ENCODE data around the gene ABCA4.

ABCA4 gene

DNA sequence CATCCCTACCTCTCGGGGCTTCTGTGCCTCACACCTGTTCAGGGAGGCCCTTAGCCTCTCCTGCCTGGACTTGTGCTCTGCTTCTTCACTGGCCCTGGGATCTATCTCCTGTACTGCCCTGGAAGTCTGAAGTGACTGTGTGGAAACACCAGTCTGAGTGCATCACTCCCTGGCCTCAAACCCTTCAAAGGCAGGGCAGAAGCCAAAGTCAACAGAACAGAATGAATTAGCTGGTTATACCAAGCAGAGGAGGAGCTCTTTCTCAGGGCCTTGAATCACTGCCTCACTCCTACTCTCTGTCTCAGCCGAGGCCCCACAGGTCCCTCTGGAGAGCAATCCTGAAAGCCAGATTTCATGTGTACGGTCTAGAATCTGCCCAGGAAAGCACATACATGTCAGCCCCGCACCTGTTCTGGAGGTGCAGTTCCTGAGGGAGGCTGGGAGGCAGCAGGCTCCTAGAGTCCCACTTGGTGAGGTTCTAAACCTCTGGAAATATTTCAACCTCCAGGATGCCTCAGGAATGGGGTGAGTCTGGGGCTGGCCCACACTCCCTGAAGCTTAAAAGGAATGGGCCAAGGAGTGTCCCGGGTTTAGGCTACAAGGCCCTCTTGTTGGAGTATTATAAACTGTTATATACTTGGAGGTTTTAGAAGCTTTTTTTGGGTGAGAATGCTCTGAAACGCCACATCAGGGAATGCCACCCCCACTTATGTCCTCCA, 98.3 kb downstream of the ABCA4 start:
- H3K4me3 ChIP-seq (ENCODE audit: low read depth, low read length), result no peak overlapping the region
- TF ChIP-seq, protein P1, sequence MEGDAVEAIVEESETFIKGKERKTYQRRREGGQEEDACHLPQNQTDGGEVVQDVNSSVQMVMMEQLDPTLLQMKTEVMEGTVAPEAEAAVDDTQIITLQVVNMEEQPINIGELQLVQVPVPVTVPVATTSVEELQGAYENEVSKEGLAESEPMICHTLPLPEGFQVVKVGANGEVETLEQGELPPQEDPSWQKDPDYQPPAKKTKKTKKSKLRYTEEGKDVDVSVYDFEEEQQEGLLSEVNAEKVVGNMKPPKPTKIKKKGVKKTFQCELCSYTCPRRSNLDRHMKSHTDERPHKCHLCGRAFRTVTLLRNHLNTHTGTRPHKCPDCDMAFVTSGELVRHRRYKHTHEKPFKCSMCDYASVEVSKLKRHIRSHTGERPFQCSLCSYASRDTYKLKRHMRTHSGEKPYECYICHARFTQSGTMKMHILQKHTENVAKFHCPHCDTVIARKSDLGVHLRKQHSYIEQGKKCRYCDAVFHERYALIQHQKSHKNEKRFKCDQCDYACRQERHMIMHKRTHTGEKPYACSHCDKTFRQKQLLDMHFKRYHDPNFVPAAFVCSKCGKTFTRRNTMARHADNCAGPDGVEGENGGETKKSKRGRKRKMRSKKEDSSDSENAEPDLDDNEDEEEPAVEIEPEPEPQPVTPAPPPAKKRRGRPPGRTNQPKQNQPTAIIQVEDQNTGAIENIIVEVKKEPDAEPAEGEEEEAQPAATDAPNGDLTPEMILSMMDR (IDR thresholded peaks at IDR 0.05; ENCODE audit: borderline replicate concordance, insufficient read depth, low read depth, low read length), result no peak

GRCh38 chr1:94020764-94021579, 100.0 kb downstream of the ABCA4 start:
- H3K4me3 ChIP-seq (ENCODE audit: low read depth, low read length), result no peak overlapping the region
- TF ChIP-seq, protein P1 (IDR thresholded peaks at IDR 0.05; ENCODE audit: borderline replicate concordance, insufficient read depth, low read depth, low read length), result no peak

DNA sequence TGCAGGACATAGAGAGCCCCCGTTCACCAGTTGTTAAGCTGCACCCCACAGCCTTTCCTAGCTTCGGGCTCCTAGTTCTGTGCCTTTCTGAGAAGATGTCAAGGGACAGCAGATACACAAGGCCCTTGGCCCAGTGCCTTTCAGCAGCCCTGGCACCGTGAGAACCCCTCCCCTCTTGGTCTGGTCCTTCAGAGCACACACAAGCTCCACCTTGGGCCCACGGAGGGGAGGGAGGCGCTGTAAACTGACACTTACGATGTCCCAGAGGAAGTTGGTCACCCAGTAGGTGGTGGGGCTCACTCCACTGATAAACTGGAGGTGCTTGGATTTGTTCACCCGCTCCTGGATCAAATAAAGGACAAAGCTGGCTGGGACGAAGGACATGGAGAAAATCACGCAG, 101.6 kb downstream of the ABCA4 start:
- TF ChIP-seq, protein P1 (IDR thresholded peaks at IDR 0.05; ENCODE audit: borderline replicate concordance, insufficient read depth, low read depth, low read length), result no peak
- H3K4me3 ChIP-seq (ENCODE audit: low read depth, low read length), result no peak overlapping the region

DNA sequence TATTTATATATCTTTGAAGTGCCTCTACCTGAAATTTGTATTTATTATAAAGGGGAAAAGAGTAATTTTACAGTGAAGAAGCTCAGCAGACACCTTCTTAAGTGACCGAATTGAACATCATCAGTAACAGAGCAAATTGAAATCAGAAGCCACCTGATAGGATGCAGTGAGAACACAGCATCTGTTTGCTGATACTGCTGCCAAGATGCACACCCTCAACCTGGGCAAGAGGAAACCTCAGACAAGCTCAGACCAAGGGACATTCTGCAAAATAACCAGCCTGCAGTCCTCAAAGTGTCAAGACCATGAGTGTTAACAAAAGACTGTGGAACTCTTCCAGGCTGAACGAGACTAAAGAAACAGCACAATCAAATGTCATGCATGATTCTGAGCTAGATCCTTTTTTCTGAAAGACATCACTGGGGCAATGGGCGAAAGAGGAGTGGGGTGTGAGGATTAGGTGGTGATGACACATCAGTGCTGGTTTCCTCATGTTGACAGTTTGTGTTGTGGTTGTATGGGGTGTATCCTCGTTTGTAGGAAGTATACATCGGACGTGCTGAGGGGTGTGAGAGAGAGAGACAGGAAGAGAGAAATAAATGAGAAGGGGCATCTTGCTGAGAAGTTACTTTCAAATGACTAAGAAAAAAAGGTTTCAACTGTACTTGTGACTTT, 103.7 kb downstream of the ABCA4 start:
- no peak overlapping the region for H3K4me3 ChIP-seq (ENCODE audit: low read depth, low read length)
- TF ChIP-seq, protein P1 (IDR thresholded peaks at IDR 0.05; ENCODE audit: borderline replicate concordance, insufficient read depth, low read depth, low read length), result no peak

- no peak overlapping the region for H3K4me3 ChIP-seq (ENCODE audit: low read depth, low read length)
- TF ChIP-seq, protein P1 (IDR thresholded peaks at IDR 0.05; ENCODE audit: borderline replicate concordance, insufficient read depth, low read depth, low read length), result no peak
Observed at GRCh38 chr1:94015489-94015817, 105.5 kb downstream of the ABCA4 start.

DNA sequence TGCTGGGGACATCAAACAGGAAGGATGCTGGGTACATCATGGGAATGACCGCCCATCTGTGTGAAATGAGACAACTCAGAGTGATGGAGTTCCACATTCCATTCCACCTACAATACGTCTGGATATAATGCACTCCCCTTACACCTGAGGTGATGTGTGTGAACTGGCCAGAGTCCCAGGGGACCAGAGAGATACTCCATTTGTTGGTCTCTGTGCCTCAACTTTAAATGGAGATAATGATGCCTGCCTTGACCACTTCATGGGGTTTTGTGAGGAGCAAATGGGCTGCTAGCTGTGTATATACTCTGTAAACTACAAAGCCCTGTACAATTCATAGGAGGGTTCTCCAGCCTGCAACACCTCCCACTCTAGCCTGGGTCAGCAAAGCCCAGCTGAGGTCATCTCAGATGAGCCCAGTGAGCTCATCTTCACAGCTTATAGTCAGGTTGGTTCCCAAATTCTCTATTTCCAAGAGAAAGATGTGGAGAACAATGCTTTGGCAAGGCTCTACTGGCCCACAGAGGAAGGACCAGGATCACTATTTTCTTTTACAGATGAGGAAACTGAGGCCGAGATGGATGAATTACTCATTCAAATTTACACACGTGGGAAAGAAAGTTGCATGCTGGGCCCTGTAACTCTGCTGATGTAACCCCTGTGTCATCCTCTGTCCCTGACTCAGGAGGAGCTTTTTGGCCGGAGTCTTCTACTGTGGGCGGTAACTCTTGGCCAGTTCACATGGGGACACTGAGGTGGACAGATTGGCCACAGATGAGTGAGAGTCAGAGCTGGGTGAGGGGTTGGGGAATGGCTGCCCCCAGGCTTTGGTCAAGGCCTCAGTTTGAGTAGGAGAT, 106.1 kb downstream of the ABCA4 start:
- TF ChIP-seq, protein P1 (IDR thresholded peaks at IDR 0.05; ENCODE audit: borderline replicate concordance, insufficient read depth, low read depth, low read length), result no peak
- H3K4me3 ChIP-seq (ENCODE audit: low read depth, low read length), result no peak overlapping the region
